GM19351 (cell line): ENCODE data around the gene USP47.

Experiments
- ATAC-seq: cut with Tn5 transposase; IDR thresholded peaks from one replicate; pipeline ENCODE4 v1.9.1; 2021; ENCODE audit warnings: mild to moderate bottlenecking, moderate library complexity; ENCODE audit not compliant: unreplicated experiment

Gene USP47

GRCh38 chr11:11937433-11937832 lies 95.7 kb downstream of the USP47 start:
- ATAC-seq, result no peak

GRCh38 chr11:11937957-11938356 lies 96.2 kb downstream of the USP47 start:
- no peak for ATAC-seq

GRCh38 chr11:11940551-11940950 lies 98.8 kb downstream of the USP47 start:
- no peak for ATAC-seq

- no peak for ATAC-seq
These were observed 100.9 kb downstream of the USP47 start for GRCh38 chr11:11942668-11943067.

- ATAC-seq, result no peak
These were observed 102.7 kb downstream of the USP47 start for GRCh38 chr11:11944444-11944843.

GRCh38 chr11:11946180-11946579 lies 104.4 kb downstream of the USP47 start:
- ATAC-seq, result no peak

- ATAC-seq, result no peak
These were observed 105.1 kb downstream of the USP47 start for GRCh38 chr11:11946878-11947277.

- no peak for ATAC-seq
These were observed 106.1 kb downstream of the USP47 start for GRCh38 chr11:11947825-11948224.

- ATAC-seq, result no peak
These were observed 106.6 kb downstream of the USP47 start for GRCh38 chr11:11948242-11948947.

- ATAC-seq, result no peak
These were observed 107.7 kb downstream of the USP47 start for GRCh38 chr11:11949482-11949881.

- ATAC-seq, result no peak
These were observed 110.3 kb downstream of the USP47 start for GRCh38 chr11:11952036-11952435.

- ATAC-seq, result no peak
These were observed 114.2 kb downstream of the USP47 start for GRCh38 chr11:11956006-11956405.

GRCh38 chr11:11958403-11959231 lies 116.8 kb downstream of the USP47 start:
- ATAC-seq, result no peak

- no peak for ATAC-seq
These were observed 117.8 kb downstream of the USP47 start for GRCh38 chr11:11959601-11960000.

- no peak for ATAC-seq
These were observed 118.9 kb downstream of the USP47 start for GRCh38 chr11:11960687-11961086.

- no peak for ATAC-seq
These were observed 119.7 kb downstream of the USP47 start for GRCh38 chr11:11961399-11962028.

- no peak for ATAC-seq
These were observed 121.3 kb downstream of the USP47 start for GRCh38 chr11:11963067-11963466.

GRCh38 chr11:11963842-11964773 lies 122.3 kb downstream of the USP47 start:
- no peak for ATAC-seq

GRCh38 chr11:11964774-11965150 lies 123.0 kb downstream of the USP47 start:
- ATAC-seq, result no peak

GRCh38 chr11:11965192-11965591 lies 123.4 kb downstream of the USP47 start:
- no peak for ATAC-seq
